ENCODE measurements around the gene B3GALNT1.

- TF ChIP-seq RCOR1 (IDR thresholded peaks at IDR 0.05; ENCODE audit: low read depth, low read length), result no peak
- TF ChIP-seq RAD21 (conservative IDR thresholded peaks at IDR 0.05 in 1 of 2, IDR thresholded peaks at IDR 0.05 in 1 of 2), result no peak
- TF ChIP-seq ZC3H11A (IDR thresholded peaks at IDR 0.05), result no peak
- TF ChIP-seq CEBPB (IDR thresholded peaks at IDR 0.05), result no peak
- no peak for TF ChIP-seq POLR2AphosphoS2 (conservative IDR thresholded peaks at IDR 0.05; ENCODE audit: low read length)
- TF ChIP-seq, protein P1, sequence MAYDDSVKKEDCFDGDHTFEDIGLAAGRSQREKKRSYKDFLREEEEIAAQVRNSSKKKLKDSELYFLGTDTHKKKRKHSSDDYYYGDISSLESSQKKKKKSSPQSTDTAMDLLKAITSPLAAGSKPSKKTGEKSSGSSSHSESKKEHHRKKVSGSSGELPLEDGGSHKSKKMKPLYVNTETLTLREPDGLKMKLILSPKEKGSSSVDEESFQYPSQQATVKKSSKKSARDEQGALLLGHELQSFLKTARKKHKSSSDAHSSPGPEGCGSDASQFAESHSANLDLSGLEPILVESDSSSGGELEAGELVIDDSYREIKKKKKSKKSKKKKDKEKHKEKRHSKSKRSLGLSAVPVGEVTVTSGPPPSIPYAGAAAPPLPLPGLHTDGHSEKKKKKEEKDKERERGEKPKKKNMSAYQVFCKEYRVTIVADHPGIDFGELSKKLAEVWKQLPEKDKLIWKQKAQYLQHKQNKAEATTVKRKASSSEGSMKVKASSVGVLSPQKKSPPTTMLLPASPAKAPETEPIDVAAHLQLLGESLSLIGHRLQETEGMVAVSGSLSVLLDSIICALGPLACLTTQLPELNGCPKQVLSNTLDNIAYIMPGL (CRISPR knock-in tag; IDR thresholded peaks at IDR 0.05; ENCODE audit: borderline replicate concordance), result no peak
- TF ChIP-seq SMC3 (IDR thresholded peaks at IDR 0.05), result no peak
Measured at GRCh38 chr3:161084277-161084676, 20.9 kb downstream of the B3GALNT1 start.

Data from A549 (cell line).